Measurements from ENCODE around the gene ZNF674.

The ZNF674 gene

DNA sequence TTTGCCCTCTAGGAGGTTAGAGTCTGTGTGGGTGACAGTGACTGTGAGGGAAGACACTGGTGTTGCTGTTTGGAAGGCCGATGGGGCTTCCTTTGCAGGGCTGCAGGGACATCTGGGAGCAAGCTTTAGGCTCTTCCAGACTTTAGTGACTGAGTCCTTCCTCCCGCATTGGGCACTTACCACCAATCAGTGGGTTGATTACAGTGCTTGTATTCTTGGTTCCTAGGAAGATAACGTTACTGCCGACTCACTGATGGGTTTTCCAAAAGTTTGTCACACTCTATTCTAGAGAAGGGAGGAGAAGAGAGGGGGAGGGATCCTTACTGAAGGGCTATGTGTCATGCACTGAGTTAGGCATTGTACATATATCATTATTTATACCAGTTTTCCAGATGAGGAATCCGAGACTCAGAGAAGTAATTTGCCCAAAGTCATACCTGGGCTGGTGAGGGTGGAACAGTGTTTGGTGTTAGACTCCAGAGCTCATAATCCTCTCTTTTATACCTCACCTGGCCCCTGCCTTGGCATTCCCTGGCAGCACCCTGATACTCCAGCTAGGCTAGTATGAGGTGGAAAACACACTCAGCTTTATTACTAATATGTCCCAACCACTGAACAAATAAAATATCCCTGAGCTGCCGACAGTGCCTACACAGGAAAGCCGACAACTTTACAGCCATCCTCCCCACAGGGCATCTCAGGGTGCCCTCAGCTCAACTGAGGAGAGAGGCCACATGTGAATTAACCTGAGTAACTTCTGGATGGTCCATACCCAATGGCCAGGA, 32.2 kb upstream of the ZNF674 start:
- peaks cover 15% of the 10 kb centered on the region for H3K79me2 ChIP-seq (ENCODE audit: control insufficient read depth, insufficient read depth, low read length, unreplicated experiment)
- H3K27ac ChIP-seq (ENCODE audit: low read depth, low read length): peak overlapping the region; percentile 83
- H2AFZ ChIP-seq (ENCODE audit: low read length, unreplicated experiment): no peak overlapping the region
- H3K36me3 ChIP-seq (ENCODE audit: insufficient read depth, low read length): no peaks in the 10 kb centered on the region
- no peaks in the 10 kb centered on the region for H3K27me3 ChIP-seq (ENCODE audit: insufficient read depth, low read length)
- 0 out of 2 replicates have a peak overlapping the region, but pooled peaks have one; percentile 1 for H3K4me3 ChIP-seq (ENCODE audit: low read depth, low read length)
- H3K4me1 ChIP-seq (ENCODE audit: control insufficient read depth, insufficient read depth, low read length, unreplicated experiment): peaks cover 11% of the 10 kb centered on the region

DNA sequence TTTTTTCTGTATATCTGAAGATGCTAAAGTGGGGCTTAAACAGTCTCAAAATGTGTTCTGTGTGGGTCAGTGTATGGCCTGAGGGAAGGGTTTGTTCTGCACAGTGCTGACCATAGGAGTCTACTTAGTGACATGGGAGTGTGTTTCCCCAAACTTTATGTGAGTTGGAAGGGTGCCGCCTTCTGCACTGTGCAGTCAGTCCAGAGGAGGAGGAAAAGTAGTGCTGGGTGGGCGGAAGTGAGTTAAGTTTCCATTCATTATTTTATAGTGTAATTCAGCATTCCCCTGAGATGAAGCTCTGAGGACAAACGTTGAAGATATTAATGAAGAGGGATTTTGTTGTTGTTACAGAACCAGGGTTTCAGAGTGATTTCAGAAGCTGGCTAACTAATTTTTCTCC, 31.2 kb upstream of the ZNF674 start:
- H3K79me2 ChIP-seq (ENCODE audit: control insufficient read depth, insufficient read depth, low read length, unreplicated experiment): peaks cover 15% of the 10 kb centered on the region
- H3K4me1 ChIP-seq (ENCODE audit: control insufficient read depth, insufficient read depth, low read length, unreplicated experiment): peaks cover 5% of the 10 kb centered on the region

GRCh38 chrX:46575991-46576392, 30.8 kb upstream of the ZNF674 start:
- H3K36me3 ChIP-seq (ENCODE audit: insufficient read depth, low read length): no peaks in the 10 kb centered on the region
- no peak overlapping the region for H2AFZ ChIP-seq (ENCODE audit: low read length, unreplicated experiment)
- H3K4me1 ChIP-seq (ENCODE audit: control insufficient read depth, insufficient read depth, low read length, unreplicated experiment): peaks cover 5% of the 10 kb centered on the region
- peak overlapping the region; percentile 79 for H3K4me3 ChIP-seq (ENCODE audit: low read depth, low read length)
- H3K27me3 ChIP-seq (ENCODE audit: insufficient read depth, low read length): no peaks in the 10 kb centered on the region
- H3K79me2 ChIP-seq (ENCODE audit: control insufficient read depth, insufficient read depth, low read length, unreplicated experiment): peaks cover 15% of the 10 kb centered on the region
- peak overlapping the region; percentile 83 for H3K27ac ChIP-seq (ENCODE audit: low read depth, low read length)

More for the DNA sequence above, 31.2 kb upstream of the ZNF674 start:
- no peak overlapping the region for H2AFZ ChIP-seq (ENCODE audit: low read length, unreplicated experiment)
- no peaks in the 10 kb centered on the region for H3K27me3 ChIP-seq (ENCODE audit: insufficient read depth, low read length)
- H3K27ac ChIP-seq (ENCODE audit: low read depth, low read length): peak overlapping the region; percentile 83
- H3K4me3 ChIP-seq (ENCODE audit: low read depth, low read length): peak overlapping the region; percentile 79
- no peaks in the 10 kb centered on the region for H3K36me3 ChIP-seq (ENCODE audit: insufficient read depth, low read length)

GRCh38 chrX:46575586-46575985, 30.4 kb upstream of the ZNF674 start:
- no peaks in the 10 kb centered on the region for H3K27me3 ChIP-seq (ENCODE audit: insufficient read depth, low read length)
- no peak overlapping the region for H2AFZ ChIP-seq (ENCODE audit: low read length, unreplicated experiment)
- H3K79me2 ChIP-seq (ENCODE audit: control insufficient read depth, insufficient read depth, low read length, unreplicated experiment): peaks cover 15% of the 10 kb centered on the region
- H3K4me3 ChIP-seq (ENCODE audit: low read depth, low read length): peak overlapping the region; percentile 79
- H3K36me3 ChIP-seq (ENCODE audit: insufficient read depth, low read length): no peaks in the 10 kb centered on the region
- H3K4me1 ChIP-seq (ENCODE audit: control insufficient read depth, insufficient read depth, low read length, unreplicated experiment): peaks cover 5% of the 10 kb centered on the region
- H3K27ac ChIP-seq (ENCODE audit: low read depth, low read length): peak overlapping the region; percentile 2; the same call in 1 of the 2 replicates

- Histone ChIP-seq H3K79me2 (ENCODE audit: control insufficient read depth, insufficient read depth, low read length, unreplicated experiment) (peaks cover 13% of the 10 kb centered on the region), H3K27me3 (ENCODE audit: insufficient read depth, low read length) (no peaks in the 10 kb centered on the region), H3K27ac (ENCODE audit: low read depth, low read length) (no peak overlapping the region), H3K4me1 (ENCODE audit: control insufficient read depth, insufficient read depth, low read length, unreplicated experiment) (peaks cover 5% of the 10 kb centered on the region), H3K4me3 (ENCODE audit: low read depth, low read length) (peak overlapping the region; percentile 79), H2AFZ (ENCODE audit: low read length, unreplicated experiment) (no peak overlapping the region), H3K36me3 (ENCODE audit: insufficient read depth, low read length) (no peaks in the 10 kb centered on the region)
Observed at GRCh38 chrX:46574774-46575381, 29.7 kb upstream of the ZNF674 start.

- Histone ChIP-seq H3K27ac (ENCODE audit: low read depth, low read length) (no peak overlapping the region), H2AFZ (ENCODE audit: low read length, unreplicated experiment) (peak overlapping the region; percentile 72)
Observed at GRCh38 chrX:46573892-46574773, 28.9 kb upstream of the ZNF674 start.

GRCh38 chrX:46573331-46573891, 28.2 kb upstream of the ZNF674 start, which contains the start of gene CHST7:
TSS of gene CHST7 (plus strand) at chrX:46573765. CDS start at chrX:46573932, 167 bp downstream.
- Histone ChIP-seq H3K79me2 (ENCODE audit: control insufficient read depth, insufficient read depth, low read length, unreplicated experiment) (peaks cover 6% of the 10 kb centered on the region), H3K27me3 (ENCODE audit: insufficient read depth, low read length) (no peaks in the 10 kb centered on the region), H3K4me3 (ENCODE audit: low read depth, low read length) (peak within 1 kb of the TSS; percentile 79), H3K27ac (ENCODE audit: low read depth, low read length) (no peak within 1 kb of the TSS), H3K4me1 (ENCODE audit: control insufficient read depth, insufficient read depth, low read length, unreplicated experiment) (peaks cover 5% of the 10 kb centered on the region), H2AFZ (ENCODE audit: low read length, unreplicated experiment) (peak within 1 kb of the TSS; percentile 72), H3K36me3 (ENCODE audit: insufficient read depth, low read length) (no peaks in the 10 kb centered on the region)

More at GRCh38 chrX:46573892-46574773, 28.9 kb upstream of the ZNF674 start:
- H3K36me3 ChIP-seq (ENCODE audit: insufficient read depth, low read length): no peaks in the 10 kb centered on the region
- peak overlapping the region; percentile 79 for H3K4me3 ChIP-seq (ENCODE audit: low read depth, low read length)
- no peaks in the 10 kb centered on the region for H3K27me3 ChIP-seq (ENCODE audit: insufficient read depth, low read length)
- H3K4me1 ChIP-seq (ENCODE audit: control insufficient read depth, insufficient read depth, low read length, unreplicated experiment): peaks cover 5% of the 10 kb centered on the region
- peaks cover 9% of the 10 kb centered on the region for H3K79me2 ChIP-seq (ENCODE audit: control insufficient read depth, insufficient read depth, low read length, unreplicated experiment)

DNA sequence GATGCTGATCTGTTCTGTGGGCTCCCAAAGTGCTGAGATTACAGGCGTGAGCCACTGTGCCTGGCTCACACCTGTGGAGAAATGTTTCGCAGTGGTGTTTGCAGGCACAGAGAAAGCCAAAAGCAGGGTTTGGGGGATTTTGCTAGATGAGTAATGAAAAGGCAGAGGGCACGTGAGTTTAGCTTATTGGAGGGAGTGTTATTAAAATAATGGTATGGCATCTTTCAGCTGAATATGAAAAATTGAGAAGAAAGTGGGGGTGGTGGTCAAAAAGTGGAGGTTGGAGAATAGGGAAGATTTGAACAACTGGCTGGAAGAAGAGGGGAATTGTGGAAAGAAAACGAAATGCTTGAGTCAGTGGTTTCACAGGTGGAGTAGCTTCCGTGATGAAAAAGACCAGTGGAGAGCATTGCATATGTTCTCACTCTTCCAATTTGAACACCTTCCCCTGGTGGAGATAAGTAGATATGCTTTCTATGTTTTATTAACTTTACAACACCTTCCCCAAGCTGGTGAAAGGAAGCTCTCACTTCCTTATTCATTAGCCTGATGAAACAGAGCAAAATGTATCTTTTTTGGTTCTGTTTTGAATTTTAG, 27.2 kb upstream of the ZNF674 start:
- Histone ChIP-seq H3K4me3 (ENCODE audit: low read depth, low read length) (peak overlapping the region; percentile 79; the same call in 1 of the 2 replicates), H2AFZ (ENCODE audit: low read length, unreplicated experiment) (peak overlapping the region; percentile 38)

DNA sequence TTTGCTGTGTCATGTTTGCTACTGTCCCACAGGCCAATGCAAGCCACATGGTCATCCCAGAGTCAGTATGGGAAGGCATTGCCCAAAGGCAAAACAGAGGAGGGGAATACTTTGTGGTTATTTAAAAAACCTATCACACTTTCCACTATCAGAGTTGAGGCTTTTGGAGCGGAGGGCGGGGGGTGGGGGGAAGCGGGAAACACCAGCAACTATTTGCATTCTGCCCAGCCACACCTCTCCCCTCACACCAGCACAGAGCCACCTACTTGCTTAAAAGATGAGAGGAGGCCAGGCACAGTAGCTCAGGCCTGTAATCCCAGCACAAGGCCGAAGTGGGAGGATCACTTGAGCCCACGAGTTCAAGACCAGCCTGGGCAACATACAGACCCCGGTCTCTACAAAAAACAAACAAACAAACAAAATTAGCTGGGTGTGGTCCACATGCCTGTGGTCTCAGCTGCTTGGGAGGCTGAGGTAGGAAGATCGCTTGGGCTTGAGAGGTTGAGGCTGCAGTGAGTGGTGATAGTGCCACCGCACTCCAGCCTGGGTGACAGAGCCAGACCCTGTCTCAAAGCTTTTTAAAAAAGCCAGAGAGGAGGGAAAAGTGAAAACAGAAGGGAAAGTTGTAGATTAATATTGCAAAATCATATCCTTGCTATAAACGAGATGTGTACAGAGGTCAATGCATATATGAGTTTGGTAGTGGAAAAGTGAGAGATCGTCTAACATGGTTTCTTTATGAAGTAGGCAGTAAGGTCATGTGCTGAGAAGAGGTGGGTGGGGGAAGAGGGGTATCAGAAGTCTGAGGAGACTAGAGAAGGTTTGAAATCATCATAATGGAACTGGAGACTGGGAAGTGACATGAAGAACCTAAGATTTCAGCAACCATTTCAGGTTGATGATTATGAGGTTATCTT, 26.5 kb upstream of the ZNF674 start:
- no peak overlapping the region for H3K4me3 ChIP-seq (ENCODE audit: low read depth, low read length)
- no peak overlapping the region for H3K27ac ChIP-seq (ENCODE audit: low read depth, low read length)
- H3K36me3 ChIP-seq (ENCODE audit: insufficient read depth, low read length): no peaks in the 10 kb centered on the region

More for the DNA sequence above, 27.2 kb upstream of the ZNF674 start:
- Histone ChIP-seq H3K4me1 (ENCODE audit: control insufficient read depth, insufficient read depth, low read length, unreplicated experiment) (no peaks in the 10 kb centered on the region), H3K79me2 (ENCODE audit: control insufficient read depth, insufficient read depth, low read length, unreplicated experiment) (peaks cover under 1% of the 10 kb centered on the region), H3K36me3 (ENCODE audit: insufficient read depth, low read length) (no peaks in the 10 kb centered on the region), H3K27ac (ENCODE audit: low read depth, low read length) (no peak overlapping the region), H3K27me3 (ENCODE audit: insufficient read depth, low read length) (no peaks in the 10 kb centered on the region)

More for the DNA sequence above, 26.5 kb upstream of the ZNF674 start:
- Histone ChIP-seq H3K4me1 (ENCODE audit: control insufficient read depth, insufficient read depth, low read length, unreplicated experiment) (no peaks in the 10 kb centered on the region), H2AFZ (ENCODE audit: low read length, unreplicated experiment) (no peak overlapping the region), H3K79me2 (ENCODE audit: control insufficient read depth, insufficient read depth, low read length, unreplicated experiment) (no peaks in the 10 kb centered on the region), H3K27me3 (ENCODE audit: insufficient read depth, low read length) (no peaks in the 10 kb centered on the region)

Measured in ACC112 (cell line).